ENCODE measurements around the gene CNPY1.

The CNPY1 gene

GRCh38 chr7:155452505-155453295 is 93.7 kb downstream of the CNPY1 start:
- DNase-seq, result no peak

DNA sequence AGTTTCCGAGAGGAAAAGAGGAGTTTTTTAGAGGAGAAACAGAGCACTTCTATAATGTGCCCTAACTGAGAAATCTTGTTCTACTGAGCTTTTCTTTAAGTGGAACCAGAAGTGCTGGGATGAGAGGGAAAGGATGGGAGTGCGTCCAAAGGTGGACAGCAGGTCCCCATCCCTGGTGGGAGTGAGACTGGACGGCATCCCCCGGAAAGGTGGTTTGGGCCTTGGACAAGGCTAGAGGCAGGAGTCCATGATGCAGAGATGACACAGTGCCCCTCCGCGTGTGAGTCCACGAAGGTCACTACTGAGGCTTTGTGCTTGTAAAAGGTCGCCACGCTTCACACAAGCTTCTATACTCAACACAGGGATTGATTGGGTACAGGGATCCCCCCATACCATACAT is 94.5 kb downstream of the CNPY1 start:
- no peak for DNase-seq
